ENCODE measurements around the gene LGMN.

Gene LGMN

GRCh38 chr14:92670643-92671366, 77.6 kb downstream of the LGMN start:
- DNase-seq: no peak

- no peak for DNase-seq
Observed at GRCh38 chr14:92670160-92670559, 78.3 kb downstream of the LGMN start.

GRCh38 chr14:92668276-92668973, 80.0 kb downstream of the LGMN start:
- no peak for DNase-seq

GRCh38 chr14:92666251-92666650, 82.2 kb downstream of the LGMN start:
- DNase-seq: no peak

GRCh38 chr14:92665661-92666110, 82.7 kb downstream of the LGMN start:
- no peak for DNase-seq

GRCh38 chr14:92663049-92663448, 85.4 kb downstream of the LGMN start:
- no peak for DNase-seq

- DNase-seq: no peak
Observed at GRCh38 chr14:92660571-92660970, 87.9 kb downstream of the LGMN start.

- DNase-seq: no peak
Observed at GRCh38 chr14:92659765-92660561, 88.5 kb downstream of the LGMN start.

GRCh38 chr14:92658684-92659083, 89.7 kb downstream of the LGMN start:
- DNase-seq: no peak

GRCh38 chr14:92658160-92658559, 90.3 kb downstream of the LGMN start:
- no peak for DNase-seq

- no peak for DNase-seq
Observed at GRCh38 chr14:92657457-92658142, 90.8 kb downstream of the LGMN start.

- no peak for DNase-seq
Observed at GRCh38 chr14:92656306-92657081, 91.9 kb downstream of the LGMN start.

- DNase-seq: no peak
Observed at GRCh38 chr14:92655419-92656201, 92.8 kb downstream of the LGMN start.

- DNase-seq: no peak
Observed at GRCh38 chr14:92654239-92654901, 94.1 kb downstream of the LGMN start.
